GM19099 (cell line): ENCODE measurements around the gene ALK.

Experiments
- POLR2A ChIP-seq: IDR thresholded peaks from 3 replicates; pipeline ENCODE4 v1.6.1; 2011; ENCODE audit warnings: low read depth; ENCODE audit not compliant: insufficient read length; ENCODE audit errors: extremely low read depth

ALK gene

DNA sequence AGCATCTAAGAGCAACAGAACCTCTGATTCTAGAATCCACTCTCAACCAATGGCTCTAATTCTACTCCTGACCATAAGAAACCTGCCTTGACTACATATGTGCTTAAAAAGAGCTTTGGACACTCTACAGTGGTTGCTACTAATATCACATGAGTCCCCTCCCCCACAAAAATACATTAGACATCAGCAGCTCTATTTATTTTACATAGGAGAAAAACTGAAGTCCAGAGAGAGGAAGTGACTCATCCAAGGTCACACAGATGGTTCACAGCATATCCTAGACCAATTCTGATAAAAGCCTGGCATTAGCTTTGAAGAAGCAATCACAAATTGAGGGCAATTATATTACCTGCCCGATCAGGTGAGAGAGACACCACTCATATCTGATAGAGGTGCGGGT is 49.8 kb downstream of the ALK start:
- TF ChIP-seq POLR2A, result no peak

DNA sequence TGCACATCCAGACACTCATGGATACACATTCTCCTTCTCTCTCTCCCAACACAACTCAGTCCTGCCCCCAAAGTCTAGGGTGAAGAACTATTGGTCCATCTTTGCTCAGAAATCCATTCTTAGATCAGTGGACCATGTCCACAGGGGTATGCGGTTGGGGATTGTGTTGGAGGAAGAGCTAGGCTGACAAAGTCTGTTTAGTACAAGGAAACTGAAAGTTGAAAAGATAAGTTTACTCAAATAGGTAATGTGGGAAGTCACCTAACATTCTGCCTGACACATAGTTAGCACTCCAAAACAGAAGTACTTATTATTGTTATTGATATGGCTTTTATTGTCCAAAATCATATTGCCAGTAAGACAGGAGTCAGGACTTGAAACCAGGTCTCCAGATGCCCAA is 55.9 kb downstream of the ALK start:
- TF ChIP-seq POLR2A, result no peak

DNA sequence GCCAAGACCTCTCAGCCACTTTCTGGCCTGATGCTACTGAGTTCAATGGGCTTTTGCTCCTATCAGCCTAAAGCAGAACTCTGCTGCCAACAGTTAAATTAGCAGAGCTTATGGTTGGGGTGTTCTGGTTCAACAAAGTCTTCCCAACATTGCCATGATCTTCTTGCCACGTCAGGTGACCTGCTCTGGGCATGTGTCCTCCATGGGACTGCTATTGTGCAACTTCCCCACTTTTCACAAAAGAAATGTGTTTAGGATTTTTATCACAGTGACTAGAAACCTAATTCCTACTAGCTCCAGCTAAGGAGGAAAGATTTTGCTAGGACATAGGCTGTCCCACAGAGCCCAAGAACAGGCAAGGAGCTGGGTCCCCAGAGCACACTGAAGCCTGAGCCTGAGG is 56.4 kb downstream of the ALK start:
- no peak for TF ChIP-seq POLR2A

DNA sequence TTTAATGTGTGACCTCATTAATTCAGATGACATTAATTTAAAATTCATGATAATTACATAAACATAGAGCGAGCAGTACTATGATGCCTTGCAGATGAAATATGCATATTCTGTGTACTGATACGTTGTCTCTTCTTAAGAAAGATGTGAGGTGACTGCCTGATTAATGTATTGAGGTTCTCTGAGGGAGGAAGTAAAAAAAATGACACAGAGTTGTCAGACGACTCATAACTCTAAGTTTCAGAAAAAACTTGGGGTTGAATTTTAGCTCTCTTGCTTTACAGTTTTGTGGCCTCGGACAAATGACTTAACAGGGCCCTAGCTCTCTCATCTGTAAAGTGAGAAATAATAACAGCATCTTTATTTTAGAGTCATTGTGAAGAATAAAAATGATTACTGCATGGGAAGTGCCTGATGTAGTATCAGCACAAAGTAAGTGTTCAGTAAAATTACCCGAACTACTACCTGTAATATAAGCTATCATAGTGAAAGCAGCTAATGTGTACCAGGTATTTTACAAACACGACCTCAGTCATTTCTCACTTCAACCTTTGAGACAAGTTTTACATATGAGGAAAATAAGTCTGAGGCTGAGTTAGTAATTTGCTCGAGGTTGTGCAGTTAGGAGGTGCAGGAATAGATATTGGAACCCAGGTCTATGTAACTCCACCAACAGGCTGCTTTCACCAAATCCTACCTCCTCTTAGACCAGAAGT is 65.3 kb downstream of the ALK start:
- TF ChIP-seq POLR2A, result no peak

DNA sequence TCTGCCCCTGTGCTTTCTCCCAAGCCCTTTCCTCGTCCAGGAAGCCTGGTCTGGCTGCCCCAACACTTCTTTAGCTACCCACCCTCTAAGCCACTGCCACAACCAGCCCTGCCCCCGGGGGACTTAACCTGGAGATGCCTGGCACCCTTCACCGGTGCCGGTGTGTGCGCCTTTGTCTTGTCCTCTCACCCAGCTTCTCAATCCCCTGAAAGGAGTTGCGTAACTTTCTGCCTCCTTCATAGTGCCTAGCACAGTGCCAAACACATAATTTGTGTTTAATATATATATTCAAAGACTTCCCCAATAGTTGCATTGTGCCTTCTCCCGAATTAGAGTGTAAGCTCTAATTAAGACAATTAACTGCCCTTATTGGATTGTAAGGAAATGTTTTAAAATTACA is 70.6 kb downstream of the ALK start:
- no peak for TF ChIP-seq POLR2A

DNA sequence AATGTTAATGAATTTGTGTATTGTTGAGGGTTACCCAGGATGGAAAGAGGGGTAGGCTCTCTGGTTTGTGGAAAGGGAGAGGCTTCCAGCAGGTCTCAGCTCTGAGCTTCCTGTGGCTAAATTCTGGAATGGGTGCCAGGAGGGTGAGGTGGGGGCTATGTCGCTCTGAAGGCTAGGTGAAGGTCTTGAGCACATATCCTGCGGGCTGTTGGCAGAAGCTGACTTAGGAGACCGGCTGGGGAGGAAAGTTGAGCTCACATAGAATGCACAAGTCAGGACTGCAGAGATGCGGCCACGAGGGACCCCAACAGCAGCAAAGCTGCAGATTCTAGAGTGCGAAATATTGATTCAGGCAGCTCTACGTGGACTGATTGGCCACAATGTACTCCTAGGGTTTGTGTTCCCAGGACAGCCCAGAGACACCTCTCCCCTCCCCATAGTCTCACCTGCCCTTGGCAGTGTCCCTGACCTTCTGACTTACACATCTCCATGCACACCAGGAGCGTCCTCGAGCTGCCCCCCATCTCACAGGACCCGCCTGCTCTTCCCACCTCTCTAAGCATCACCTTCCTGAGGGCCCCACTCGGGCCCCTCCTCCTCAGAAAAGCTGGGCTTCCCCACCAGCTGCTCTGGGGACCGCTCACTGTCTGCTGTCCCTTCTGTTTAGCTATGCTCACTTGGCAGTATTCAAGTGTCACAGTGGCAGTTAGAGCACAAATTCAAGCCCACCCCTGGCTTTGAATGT is 72.6 kb downstream of the ALK start:
- TF ChIP-seq POLR2A, result no peak

DNA sequence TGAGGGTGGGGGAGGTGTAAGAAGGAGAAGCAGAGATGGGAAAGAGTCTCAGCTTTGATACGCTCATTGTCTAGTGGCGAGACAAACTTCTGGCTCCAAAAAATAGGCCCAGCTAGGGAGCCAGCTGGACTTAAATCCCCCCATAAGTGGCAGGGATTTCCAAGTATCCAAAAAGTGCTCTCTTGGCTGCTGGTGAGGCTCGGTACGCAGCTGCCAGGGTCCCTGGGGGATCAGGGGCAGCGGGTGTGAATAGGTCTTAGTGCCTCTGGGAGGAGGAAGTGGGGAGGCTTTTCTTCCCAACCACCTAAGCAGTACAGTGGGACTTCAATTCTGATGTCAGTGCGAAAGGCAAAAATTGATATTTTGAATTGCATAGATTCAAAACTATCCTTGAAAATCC is 73.5 kb downstream of the ALK start:
- no peak for TF ChIP-seq POLR2A

DNA sequence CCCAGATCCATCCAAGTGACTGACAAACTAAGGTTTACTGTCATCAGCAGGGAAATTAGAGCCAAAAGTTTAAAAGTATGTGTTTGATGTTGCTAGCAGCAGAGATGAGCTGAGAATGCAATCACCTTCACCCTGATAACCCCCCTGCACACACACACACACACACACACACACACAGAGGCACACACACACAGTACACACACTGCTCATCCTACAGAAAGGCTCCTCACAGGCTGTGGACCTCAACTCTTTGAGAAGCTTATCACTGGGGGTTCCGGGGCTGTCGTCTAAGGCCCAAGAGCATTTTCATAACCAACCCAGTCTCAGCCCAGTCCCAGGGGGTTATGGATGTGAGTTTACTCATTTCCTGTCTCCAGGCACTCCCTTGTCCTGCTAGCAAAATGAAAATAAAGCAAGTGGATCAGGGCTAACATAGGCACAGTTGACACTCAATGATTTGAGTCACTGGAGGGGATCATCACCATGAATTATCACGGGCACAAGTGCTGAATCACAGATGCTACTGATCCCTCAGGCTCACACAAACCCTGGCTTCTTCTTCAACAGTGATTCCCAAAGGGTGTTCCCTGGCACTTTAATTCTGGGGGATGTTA is 76.6 kb downstream of the ALK start:
- TF ChIP-seq POLR2A, result no peak

DNA sequence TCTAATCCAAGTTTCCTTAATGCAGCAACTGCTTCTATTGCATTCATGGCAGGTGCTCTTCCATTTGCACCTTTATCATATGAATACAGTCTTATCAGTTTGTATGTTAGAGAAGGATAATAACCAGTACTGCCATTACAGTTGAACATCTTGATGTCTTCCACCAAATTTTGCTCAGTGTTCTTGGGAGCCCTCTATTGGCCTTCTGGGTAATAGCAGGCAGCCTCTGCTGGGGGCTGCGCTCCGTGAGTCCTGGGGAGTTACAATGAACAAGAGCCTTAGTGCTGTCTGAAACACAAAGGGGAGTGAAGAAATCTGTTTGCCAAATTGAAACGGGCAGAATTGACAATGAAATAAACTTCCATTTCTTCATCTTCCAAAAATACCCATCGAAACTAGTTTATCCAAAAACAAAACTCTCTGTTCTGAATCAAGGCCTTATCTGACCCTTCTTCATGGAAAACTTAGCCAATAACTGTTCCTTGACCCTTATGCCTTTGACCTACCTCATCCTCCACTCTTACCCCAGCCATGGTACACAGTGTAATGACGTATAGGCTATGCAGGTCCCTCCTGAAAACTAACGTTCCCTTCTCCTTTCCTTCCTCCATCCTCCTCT is 79.9 kb downstream of the ALK start:
- no peak for TF ChIP-seq POLR2A

DNA sequence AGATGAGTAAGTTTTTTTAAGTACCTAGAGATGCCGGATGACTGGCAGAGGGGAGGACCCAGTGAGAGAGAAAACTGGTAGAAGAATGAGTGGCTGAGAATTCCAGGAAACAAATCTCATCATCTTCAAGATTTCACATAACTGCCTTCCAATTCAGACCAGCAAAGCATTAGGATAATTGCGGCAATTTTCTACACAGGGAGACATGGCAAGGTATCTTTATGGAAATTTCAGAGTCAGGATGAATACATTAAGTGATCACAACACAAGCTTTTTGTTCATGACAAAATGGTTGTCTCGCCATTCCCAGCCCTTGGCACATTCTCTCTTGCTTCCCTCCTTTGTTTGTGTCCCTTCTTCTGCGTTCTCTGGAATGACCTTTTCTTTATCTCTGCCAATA is 82.1 kb downstream of the ALK start:
- TF ChIP-seq POLR2A, result no peak

DNA sequence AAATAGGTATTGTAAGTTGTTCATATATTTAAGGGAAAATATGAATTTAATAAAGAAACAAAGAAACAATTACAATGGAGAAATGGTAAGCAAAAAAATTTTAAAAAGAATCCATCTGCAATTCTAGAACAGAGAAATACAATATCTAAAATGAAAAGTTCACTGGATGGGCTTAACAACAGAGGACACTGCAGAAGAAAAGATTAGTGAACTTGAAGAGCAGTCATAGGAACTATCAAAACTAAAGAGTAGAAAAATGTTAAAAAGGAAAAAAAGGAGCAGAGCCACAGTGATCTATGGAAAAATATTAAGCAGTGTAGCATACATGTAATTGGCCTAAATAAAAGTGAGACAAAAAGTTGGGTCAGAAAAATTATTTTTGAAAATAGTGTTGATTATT is 83.5 kb downstream of the ALK start:
- TF ChIP-seq POLR2A, result no peak

DNA sequence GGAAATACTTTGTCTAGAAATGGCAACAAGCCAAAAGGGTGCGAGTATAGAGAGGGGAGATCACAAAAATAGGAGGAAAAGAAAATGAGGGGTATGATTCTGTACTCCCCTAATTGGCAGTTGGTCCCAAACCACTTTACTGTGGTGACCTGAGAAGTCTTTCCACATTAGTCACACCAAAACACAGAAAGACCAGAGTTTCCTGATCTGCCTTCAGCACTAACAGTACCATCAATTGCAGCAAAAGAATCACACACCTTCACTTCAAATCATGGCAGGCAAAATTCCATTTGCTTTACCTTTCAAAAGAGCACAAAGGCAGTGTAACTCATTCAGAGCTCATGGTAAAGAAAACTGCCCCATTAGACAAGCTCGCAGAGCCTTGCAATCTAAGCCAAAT is 86.8 kb downstream of the ALK start:
- TF ChIP-seq POLR2A, result no peak

DNA sequence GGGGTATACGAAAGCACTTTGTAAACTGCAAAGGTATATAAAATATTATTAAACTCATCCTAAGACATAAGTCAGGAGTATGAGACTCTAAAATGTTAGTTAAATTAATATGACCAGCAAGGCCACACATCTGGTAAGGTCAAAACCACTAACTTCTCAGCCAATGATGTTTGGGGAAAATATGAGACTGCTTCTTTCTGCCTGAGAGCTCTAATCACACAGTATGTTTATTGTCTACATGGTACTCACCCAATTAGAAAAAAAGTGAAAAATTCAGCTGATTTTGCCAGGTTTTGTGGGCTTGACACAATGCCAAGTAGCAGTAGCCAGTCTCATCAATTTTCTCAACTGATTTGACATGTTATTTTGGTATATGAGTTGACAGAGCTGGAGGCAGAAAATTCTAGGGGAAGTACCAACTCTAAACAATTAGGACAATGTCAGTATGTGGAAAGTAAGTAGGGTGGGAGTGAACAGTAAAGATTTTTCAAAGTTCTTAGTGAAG is 87.3 kb downstream of the ALK start:
- no peak for TF ChIP-seq POLR2A

DNA sequence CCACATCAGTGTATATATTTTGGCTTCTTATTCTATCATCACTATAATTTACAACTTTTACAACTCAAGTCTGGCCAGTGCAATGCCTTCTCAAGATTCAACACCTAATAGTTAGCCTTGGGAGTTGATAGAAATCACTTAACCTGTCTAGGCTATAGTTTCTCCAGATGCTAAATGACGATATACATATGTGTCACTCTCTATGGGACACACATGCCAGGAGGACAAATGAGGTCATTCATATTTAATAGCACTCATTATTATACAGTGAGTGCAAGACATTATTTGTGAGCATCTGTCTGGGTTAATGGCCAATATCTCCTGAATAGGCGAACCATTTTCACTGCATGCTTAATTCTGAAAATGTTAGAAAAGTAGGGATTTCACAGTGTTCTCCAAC is 89.8 kb downstream of the ALK start:
- no peak for TF ChIP-seq POLR2A

DNA sequence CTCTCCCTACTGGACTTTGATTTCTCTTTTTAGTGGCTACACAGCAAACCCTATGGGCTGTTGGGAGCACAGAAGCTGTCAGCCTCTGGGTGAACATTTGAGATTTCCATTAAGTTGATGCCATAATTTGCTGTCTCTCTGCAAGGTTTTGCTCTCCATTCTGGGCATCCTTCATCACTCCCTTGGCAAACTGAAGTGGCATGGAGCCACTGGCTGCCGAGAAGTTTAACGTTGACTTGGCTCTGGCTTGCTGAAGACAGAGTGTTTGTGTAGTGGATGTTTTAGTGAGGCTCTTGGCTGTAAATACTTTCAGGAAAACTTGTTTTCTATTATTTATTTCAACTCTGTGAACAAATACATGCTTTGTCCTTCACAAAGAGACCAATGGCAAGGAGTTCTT is 91.5 kb downstream of the ALK start:
- TF ChIP-seq POLR2A, result no peak
